Sigmoid colon (tissue), 4 donors: Measurements from ENCODE around the gene ATXN3.

ENCODE experiments used
- POLR2AphosphoS5 ChIP-seq, 4 donors: sonication (generic); formaldehyde crosslinking; IDR thresholded peaks; one replicate each; pipeline ENCODE4 v1.6.1; 2017; ENCODE audit warnings: antibody characterized with exemption in 4 of 4
- TF ChIP-seq, protein P1 (sequence below), 4 experiments: fragments of 450-650 bp in 3 of 4; fragments of 200-600 bp in 1 of 4; IDR thresholded peaks; one replicate each; pipeline ENCODE4 v1.5.1; 2016 to 2019; ENCODE audit warnings: antibody characterized with exemption in 4 of 4, mild to moderate bottlenecking in 3 of 4, moderate library complexity in 2 of 4

DNA sequence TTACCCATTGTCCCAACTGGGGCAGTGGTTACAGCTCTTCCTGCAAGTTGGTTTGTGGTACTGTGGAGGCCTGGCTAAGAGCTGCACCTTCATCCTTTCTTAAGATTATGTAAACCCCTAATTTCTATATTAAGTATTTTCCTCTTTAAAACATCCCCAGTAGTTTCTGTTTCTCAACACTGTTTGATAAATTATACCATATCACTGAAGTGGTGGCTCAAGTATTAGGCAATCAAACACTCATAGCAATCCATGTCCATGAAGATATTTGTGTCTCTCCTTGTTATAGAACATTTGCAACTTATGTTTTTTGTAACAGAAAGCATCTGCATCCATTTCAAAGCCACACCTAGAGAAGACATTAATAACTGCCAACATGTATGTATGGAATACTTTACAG lies 31.8 kb downstream of the ATXN3 start:
- TF ChIP-seq, protein P1, sequence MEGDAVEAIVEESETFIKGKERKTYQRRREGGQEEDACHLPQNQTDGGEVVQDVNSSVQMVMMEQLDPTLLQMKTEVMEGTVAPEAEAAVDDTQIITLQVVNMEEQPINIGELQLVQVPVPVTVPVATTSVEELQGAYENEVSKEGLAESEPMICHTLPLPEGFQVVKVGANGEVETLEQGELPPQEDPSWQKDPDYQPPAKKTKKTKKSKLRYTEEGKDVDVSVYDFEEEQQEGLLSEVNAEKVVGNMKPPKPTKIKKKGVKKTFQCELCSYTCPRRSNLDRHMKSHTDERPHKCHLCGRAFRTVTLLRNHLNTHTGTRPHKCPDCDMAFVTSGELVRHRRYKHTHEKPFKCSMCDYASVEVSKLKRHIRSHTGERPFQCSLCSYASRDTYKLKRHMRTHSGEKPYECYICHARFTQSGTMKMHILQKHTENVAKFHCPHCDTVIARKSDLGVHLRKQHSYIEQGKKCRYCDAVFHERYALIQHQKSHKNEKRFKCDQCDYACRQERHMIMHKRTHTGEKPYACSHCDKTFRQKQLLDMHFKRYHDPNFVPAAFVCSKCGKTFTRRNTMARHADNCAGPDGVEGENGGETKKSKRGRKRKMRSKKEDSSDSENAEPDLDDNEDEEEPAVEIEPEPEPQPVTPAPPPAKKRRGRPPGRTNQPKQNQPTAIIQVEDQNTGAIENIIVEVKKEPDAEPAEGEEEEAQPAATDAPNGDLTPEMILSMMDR (IDR thresholded peaks at IDR 0.05), result no peak
- no peak for TF ChIP-seq POLR2AphosphoS5 (IDR thresholded peaks at IDR 0.05)
